SJSA1 (cell line): ENCODE data around the gene CAMKK1. TPM values are rescaled to one million over a fixed set of nuclear protein-coding genes. Genes with fewer than 3 reads are reported as not detected.

Experiments
- DNase-seq, 2 experiments: peaks; one replicate each; pipeline ENCODE4 v3.0.0-alpha.2; 2015 to 2020; ENCODE audit warnings: low spot score in 2 of 2, low read depth in 1 of 2
- H3K27ac ChIP-seq: fragments of 250-450 bp; sonication (Bioruptor Pico); 2 replicates; pipeline ENCODE4 v1.5.1; 2020; ENCODE audit warnings: mild to moderate bottlenecking, moderate library complexity
- H3K27me3 ChIP-seq: fragments of 250-450 bp; sonication (Bioruptor Pico); replicated peaks from 2 replicates; pipeline ENCODE4 v1.5.1; 2020; ENCODE audit warnings: mild to moderate bottlenecking, moderate library complexity
- H3K36me3 ChIP-seq: fragments of 250-450 bp; sonication (Bioruptor Pico); 2 replicates; pipeline ENCODE4 v1.5.1; 2020; ENCODE audit warnings: mild to moderate bottlenecking
- H3K4me1 ChIP-seq: fragments of 250-450 bp; sonication (Bioruptor Pico); replicated peaks from 2 replicates; pipeline ENCODE4 v1.6.1; 2021; ENCODE audit warnings: mild to moderate bottlenecking
- H3K4me3 ChIP-seq: fragments of 250-450 bp; sonication (Bioruptor Pico); 2 replicates; pipeline ENCODE4 v1.5.1; 2020; ENCODE audit warnings: mild to moderate bottlenecking
- H3K9me3 ChIP-seq: fragments of 250-450 bp; sonication (Bioruptor Pico); replicated peaks from 2 replicates; pipeline ENCODE4 v1.5.1; 2020; ENCODE audit warnings: mild to moderate bottlenecking
- total RNA-seq: library from RNA; depleted of rRNA; stranded (reverse); fragments of >200 nt; shearing (Covaris generic); gene quantifications from 2 replicates; pipeline ENCODE4 v1.2.3, GENCODE V29; 2014; rRNA removed

The CAMKK1 gene
- 12.0 and 15.3 TPM in 2 replicates for total RNA-seq

DNA sequence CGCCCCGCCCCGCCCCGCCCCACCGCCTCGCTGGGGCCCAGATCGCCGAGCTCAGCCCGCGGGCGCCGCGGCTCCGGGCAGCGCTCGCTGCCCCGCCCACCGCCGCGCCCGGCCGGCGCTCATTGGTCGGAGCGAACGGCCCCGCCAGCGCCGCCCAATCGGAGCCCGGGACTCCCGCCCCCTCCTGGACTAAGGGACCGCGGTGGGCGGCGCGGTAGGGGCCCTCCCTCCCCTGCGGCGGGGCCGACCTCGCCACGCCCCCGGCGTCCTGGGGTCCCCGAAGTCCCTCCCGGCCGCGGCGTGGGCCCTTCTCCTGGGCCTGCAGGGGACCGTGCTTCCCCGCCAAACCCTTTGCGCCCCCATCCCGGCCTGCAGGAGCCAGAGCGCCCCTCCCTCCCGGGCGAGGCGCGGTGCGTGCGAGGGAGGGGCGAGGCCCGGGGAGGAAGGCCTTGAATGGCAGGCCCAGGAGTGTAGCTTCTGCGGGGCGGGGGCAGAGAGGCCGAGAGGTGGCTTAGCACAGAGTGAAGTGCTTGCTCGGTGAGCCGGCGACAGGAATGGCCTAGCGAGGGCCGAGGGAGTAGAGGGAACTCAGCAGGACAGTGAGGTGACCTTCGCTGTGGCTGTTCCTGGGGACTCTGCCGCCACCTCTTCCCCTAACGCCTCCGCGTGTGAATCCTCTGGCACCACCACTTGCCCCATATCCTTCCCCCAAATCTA, at the start of gene CAMKK1:
CAMKK1 (minus strand) TSS at position 51 of the 717 bp plus-strand sequence. CDS start 7,366 bp downstream, outside the sequence.
- peaks cover 13% of the 10 kb centered on the region for H3K36me3 ChIP-seq
- H3K27me3 ChIP-seq = no peaks in the 10 kb centered on the region
- peak; percentile 88 to 92 for DNase-seq
- H3K4me1 ChIP-seq = peaks cover 64% of the 10 kb centered on the region
- H3K9me3 ChIP-seq = no peaks in the 10 kb centered on the region
- peak within 1 kb of the TSS; percentile 68 for H3K4me3 ChIP-seq
- peak within 1 kb of the TSS; percentile 67 for H3K27ac ChIP-seq

DNA sequence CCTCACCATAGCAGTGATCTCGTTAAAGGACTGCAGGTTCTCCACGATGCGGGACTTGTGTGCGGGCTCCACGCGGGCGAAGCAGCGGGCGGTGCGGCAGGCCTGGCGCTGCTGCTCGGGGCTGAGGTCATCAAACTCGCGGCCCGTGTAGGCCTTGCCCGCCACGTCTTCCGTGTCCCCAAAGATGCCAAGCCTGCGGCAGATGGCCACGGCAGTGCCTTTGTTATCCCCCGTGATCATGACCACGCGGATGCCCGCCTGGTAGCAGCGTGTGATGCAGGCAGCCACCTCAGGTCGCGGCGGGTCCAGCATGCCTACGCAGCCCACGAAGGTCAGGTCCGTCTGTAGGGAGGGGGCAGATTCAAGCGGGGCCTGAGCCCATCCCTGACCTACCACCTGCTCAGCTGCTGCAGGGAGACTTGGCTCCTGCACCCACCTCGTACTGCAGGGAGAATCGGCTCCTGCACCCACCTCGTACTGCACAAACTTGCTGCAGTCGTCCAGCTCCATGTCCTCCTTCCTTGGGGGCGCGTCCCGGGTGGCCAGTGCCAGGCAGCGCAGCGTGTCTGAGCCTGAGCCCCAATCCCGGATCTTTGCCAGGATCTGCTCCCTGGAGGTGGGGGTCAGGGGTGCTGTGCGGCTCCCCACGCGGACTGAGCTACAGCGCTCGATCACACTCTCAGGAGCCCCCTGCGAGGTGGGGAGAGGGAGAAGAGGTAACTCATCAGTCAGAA, 48.3 kb upstream of the CAMKK1 start:
- H3K27me3 ChIP-seq = no peaks in the 10 kb centered on the region
- no peaks in the 10 kb centered on the region for H3K9me3 ChIP-seq
- no peak for DNase-seq
- no peak overlapping the region for H3K27ac ChIP-seq
- H3K4me3 ChIP-seq = no peak overlapping the region
- no peaks in the 10 kb centered on the region for H3K36me3 ChIP-seq
- H3K4me1 ChIP-seq = no peaks in the 10 kb centered on the region; the same call in 1 of the 2 replicates

DNA sequence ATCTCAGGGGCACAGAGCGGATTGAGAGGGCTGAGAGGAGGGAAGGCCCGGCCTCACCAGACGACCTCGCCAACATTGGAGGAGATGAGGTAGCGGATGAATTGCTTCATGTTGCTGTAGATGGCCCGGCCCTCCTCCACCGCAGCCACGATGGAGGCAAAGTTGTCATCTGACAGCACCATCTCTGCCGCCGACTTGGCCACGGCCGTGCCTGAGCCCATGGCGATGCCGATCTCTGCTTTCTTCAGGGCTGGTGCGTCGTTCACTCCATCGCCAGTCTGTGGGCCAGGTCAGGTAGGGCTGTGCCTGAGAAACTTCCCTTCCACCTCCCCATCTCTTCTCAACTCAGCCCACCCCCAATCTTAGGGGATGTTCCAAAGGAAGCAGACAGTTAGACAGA, 44.5 kb upstream of the CAMKK1 start:
- no peak overlapping the region for H3K4me3 ChIP-seq
- no peaks in the 10 kb centered on the region for H3K27me3 ChIP-seq
- no peaks in the 10 kb centered on the region for H3K36me3 ChIP-seq
- no peak for DNase-seq
- no peak overlapping the region for H3K27ac ChIP-seq
- no peaks in the 10 kb centered on the region for H3K9me3 ChIP-seq
- peaks cover 4% of the 10 kb centered on the region for H3K4me1 ChIP-seq

DNA sequence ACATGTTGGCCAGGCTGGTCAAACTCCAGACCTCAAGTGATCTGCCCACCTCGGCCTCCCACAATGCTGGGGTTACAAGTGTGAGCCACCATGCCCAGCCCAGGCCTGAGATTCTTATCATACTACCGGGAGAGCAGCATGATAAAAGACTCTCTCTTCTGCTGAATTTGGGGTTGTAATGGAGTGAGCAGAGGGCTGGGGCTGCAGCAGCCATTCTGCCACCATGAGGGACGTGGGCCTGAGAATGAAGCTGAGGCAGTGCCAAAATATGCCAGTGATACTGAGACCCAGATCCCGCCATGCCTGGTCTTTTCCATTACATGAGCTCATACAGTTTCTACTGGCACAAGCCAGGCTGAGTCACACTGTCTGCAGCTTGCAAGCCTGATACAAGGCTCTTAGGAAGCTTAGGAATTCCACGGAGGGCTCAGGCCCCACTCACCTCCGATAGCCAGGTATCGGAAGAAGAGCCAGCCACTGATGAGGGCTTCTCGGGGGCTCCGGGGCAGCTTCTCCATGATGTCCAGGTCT, 43.0 kb upstream of the CAMKK1 start:
- H3K9me3 ChIP-seq = no peaks in the 10 kb centered on the region
- H3K4me3 ChIP-seq = no peak overlapping the region
- H3K27ac ChIP-seq = no peak overlapping the region
- no peaks in the 10 kb centered on the region for H3K27me3 ChIP-seq
- DNase-seq = no peak
- H3K4me1 ChIP-seq = peaks cover 4% of the 10 kb centered on the region
- H3K36me3 ChIP-seq = no peaks in the 10 kb centered on the region

- Histone ChIP-seq H3K27me3 (no peaks in the 10 kb centered on the region), H3K4me1 (peaks cover 4% of the 10 kb centered on the region), H3K27ac (no peak overlapping the region), H3K36me3 (no peaks in the 10 kb centered on the region), H3K9me3 (no peaks in the 10 kb centered on the region), H3K4me3 (no peak overlapping the region)
- DNase-seq = peak; percentile 52 to 77
Observed at GRCh38 chr17:3935140-3935542, 42.3 kb upstream of the CAMKK1 start.

DNA sequence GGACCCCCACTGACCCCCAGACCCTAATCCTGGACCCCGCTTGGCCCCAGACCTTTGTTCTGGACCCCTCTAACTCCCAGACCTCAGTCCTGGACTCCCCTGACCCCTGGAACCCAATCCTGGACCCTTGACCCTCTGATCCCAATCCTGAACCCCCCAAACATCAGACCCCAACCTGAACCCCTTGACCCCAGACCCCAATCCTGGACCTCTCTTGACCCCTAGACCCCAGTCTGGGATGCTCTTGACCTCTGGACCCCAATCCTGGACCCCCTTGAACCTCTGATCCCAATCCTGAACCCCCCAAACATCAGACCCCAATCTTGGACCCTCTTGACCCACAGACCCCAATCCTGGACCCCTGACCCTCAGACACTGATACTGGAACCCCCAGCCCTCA, 36.9 kb upstream of the CAMKK1 start:
- Histone ChIP-seq H3K27me3 (no peaks in the 10 kb centered on the region), H3K9me3 (no peaks in the 10 kb centered on the region), H3K27ac (no peak overlapping the region), H3K36me3 (no peaks in the 10 kb centered on the region), H3K4me1 (no peaks in the 10 kb centered on the region), H3K4me3 (no peak overlapping the region)
- no peak for DNase-seq

DNA sequence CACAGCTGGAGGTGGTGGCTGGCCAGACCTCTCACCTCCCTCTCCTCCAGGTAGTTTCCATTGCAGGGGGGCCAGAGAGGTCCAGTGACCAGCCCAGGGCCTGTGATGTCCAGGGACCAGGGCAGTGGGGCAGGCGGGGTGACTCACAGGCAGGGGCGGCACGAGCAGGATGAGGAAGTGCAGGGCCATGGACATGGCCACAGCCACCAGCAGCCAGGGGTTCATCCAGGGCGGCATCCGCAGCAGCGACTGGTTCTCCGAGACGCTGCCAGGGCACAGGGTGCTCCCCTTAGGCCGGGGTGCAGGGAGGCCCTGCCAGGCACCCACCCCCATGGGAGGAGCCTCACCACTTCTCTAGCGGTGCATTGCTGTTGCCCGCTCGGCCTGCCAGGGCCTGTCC, 36.3 kb upstream of the CAMKK1 start:
- Histone ChIP-seq H3K27ac (no peak overlapping the region), H3K27me3 (no peaks in the 10 kb centered on the region), H3K4me1 (no peaks in the 10 kb centered on the region), H3K4me3 (no peak overlapping the region), H3K36me3 (no peaks in the 10 kb centered on the region), H3K9me3 (no peaks in the 10 kb centered on the region)
- no peak for DNase-seq

DNA sequence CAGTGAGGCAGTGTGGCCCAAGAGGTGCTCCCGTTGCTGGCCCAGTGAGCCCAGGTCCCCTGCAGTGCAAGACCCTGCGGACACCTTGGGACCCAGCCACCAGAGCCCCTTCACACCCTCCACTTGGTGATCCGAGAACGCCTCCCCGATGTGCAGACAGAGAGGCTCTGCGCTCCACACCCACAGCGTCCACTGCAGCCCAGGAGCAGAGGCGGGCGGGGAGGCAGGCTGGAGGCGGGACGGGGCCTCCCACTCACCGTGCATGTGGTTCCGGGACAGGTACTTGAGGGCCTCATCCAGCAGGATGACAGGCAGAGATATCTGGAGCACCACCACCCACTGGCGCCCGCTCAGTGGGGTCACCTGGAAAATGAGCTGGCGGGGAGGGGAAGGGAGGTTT, 35.6 kb upstream of the CAMKK1 start:
- Histone ChIP-seq H3K4me1 (no peaks in the 10 kb centered on the region), H3K27ac (no peak overlapping the region), H3K27me3 (no peaks in the 10 kb centered on the region), H3K36me3 (no peaks in the 10 kb centered on the region), H3K4me3 (no peak overlapping the region), H3K9me3 (no peaks in the 10 kb centered on the region)
- DNase-seq = no peak

DNA sequence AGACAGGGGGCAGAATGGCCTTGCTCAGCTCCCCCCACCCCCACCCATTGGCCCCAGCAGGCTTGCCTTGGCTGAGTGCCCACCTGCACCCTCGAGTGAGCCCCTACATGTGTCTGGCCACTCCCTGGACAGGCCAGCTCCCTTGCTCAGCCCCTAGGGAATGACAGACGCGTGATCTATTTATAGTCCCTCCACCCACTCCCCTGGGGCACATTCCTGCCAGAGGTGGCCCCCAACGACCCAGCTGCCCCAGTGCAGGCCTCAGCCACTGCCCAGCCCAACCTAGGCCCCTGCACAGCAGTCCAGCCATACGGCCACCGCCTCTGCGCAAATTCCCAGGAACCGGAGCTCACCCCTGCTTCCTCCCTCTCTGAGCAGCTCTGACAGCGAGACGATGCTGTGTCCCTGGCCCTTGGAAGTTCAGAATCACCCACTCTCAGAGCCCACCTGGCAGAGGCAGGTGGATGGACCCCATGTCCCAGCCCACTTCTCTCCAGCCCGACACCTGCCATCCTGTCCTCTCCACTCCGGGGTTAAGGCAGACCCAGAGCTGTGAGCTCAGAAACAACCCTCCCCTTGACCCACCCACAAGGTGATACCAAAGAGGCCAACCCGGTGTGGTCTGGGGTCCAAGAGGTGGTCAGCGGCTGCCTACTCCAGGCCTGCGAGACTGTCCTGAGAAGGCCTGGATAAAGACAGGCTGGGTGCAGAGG, 34.9 kb upstream of the CAMKK1 start:
- no peak overlapping the region for H3K27ac ChIP-seq
- no peak for DNase-seq
- no peaks in the 10 kb centered on the region for H3K4me1 ChIP-seq
- H3K9me3 ChIP-seq = no peaks in the 10 kb centered on the region
- no peaks in the 10 kb centered on the region for H3K36me3 ChIP-seq
- no peaks in the 10 kb centered on the region for H3K27me3 ChIP-seq
- H3K4me3 ChIP-seq = no peak overlapping the region

GRCh38 chr17:3926860-3927627, 34.2 kb upstream of the CAMKK1 start:
- H3K36me3 ChIP-seq = no peaks in the 10 kb centered on the region
- H3K4me1 ChIP-seq = no peaks in the 10 kb centered on the region
- no peak overlapping the region for H3K27ac ChIP-seq
- no peaks in the 10 kb centered on the region for H3K9me3 ChIP-seq
- no peak for DNase-seq
- no peak overlapping the region for H3K4me3 ChIP-seq
- no peaks in the 10 kb centered on the region for H3K27me3 ChIP-seq

GRCh38 chr17:3925684-3926485, 33.0 kb upstream of the CAMKK1 start:
- no peaks in the 10 kb centered on the region for H3K4me1 ChIP-seq
- no peak for DNase-seq
- no peak overlapping the region for H3K4me3 ChIP-seq
- H3K27ac ChIP-seq = no peak overlapping the region
- no peaks in the 10 kb centered on the region for H3K36me3 ChIP-seq
- no peaks in the 10 kb centered on the region for H3K9me3 ChIP-seq
- no peaks in the 10 kb centered on the region for H3K27me3 ChIP-seq

DNA sequence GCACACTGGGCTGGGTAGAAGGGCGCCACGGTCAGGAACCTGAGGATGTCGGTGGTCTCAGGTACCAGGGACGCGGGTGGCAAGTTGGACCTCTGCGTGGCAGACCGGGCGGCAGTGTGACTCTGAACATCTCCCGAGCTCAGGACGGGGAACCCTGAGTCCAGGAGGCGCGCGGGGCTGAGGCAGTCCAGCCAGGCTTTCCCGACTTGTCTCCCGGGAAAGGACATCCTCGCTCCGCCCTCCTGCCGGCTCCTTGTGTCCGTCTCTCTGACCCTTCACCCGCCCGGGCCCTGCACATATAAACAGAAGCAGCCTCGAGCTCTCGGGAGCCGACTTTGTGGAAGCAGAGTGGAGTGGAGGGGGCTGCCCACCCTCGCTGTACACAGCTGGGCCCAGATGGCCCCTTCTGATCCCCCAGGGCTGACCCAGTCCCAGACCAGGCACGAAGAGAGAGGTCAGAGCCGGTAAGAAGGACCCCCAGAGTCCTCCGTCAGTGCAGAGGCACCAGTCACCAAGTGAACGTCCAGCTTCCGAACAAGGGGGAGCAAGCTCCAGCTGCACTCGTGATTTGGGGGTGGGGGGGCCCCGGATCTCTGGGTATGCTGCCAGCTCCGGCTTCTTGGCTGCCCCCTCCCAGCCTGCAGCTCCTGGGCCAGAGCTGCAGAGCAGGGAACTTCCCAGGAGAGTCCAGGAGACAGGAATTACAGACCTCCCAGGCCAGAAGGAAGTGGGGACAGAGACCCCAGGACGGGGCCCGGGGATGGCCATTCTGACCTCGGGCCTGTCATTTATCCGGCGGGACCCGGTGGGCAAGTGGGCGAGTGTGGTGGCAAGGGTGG, 31.9 kb upstream of the CAMKK1 start:
- Histone ChIP-seq H3K4me3 (no peak overlapping the region), H3K4me1 (no peaks in the 10 kb centered on the region), H3K27ac (no peak overlapping the region), H3K36me3 (no peaks in the 10 kb centered on the region), H3K27me3 (no peaks in the 10 kb centered on the region), H3K9me3 (no peaks in the 10 kb centered on the region)
- no peak for DNase-seq
